ENCODE results near the gene ATP10D. TPM values are rescaled to one million over a fixed set of nuclear protein-coding genes. Genes with fewer than 3 reads are reported as not detected.
"Not testable (repeated sequence)": the region's sequence is repeated elsewhere in the genome, so short reads cannot be mapped to it uniquely, and the experiment has no call there.

Gene ATP10D
- polyA plus RNA-seq, 4 donors = 41.1 to 54.2 (median 48.0) TPM

DNA sequence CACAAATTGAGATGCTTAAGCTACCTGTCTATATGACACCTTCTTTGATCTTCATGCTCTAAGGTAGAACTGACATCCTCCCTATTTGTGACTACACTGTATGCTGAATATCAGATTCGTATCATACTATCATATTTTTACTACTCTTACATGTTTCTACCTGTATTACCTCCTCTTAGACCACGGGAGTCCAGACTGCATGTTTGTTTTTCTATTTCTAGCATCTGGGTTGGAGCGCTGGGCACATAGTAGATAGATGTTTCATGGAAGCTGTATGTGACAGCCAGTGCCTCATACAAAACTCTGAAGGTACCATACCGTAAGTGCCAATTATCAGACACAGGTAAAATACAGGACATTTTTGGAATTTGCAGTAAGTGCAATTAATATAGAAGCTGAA, 47.6 kb downstream of the ATP10D start:
- DNase-seq (ENCODE audit: low read depth in 4 of 4, low spot score in 2 of 4) = no peak

DNA sequence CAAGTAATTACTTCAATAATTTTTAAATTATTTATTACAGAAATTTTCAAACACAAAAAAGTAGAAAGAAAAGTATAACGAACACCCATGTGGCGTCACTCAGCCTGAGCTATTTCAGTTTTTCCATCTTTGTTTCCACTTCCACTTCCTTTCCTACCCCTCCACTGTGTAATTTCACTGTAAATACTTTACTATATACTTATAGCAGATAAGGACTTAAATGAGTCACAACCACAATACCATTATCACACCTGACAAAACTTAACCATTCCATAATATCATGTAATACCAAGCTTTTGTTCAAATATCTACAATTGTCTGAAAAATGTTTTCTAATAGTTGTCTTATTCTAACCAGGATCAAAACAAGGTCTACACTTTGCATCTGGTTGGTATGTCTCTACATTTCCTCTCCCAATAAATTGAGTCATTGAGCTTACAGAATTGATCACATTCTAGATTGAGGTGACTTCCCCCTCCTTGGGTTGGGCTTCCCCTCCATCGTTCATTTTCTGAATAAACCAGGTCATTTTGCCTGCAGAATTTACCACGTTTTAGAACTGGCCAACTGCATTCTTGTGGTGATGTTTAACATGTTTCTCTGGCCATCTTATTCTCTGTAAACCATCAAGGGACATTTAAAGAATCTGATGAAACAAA, 48.7 kb downstream of the ATP10D start:
- DNase-seq (ENCODE audit: low read depth in 4 of 4, low spot score in 2 of 4) = no peak

DNA sequence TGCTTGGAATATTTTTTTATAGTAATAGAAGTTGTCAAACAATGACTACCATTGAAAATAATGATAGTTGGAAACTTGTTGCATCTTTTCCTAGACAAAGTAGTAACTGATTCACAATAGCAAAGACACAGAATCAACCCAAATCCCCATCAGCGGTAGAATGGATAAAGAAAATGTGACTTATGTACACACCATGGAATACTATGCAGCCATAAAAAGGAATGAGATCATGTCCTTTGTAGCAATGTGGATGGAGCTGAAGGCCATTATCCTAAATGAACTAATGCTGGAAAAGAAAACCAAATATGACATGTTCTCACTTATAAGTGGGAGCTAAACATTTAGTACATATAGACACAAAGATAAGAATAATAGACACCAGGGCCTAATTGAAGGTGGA, 49.7 kb downstream of the ATP10D start:
- DNase-seq (ENCODE audit: low read depth in 4 of 4, low spot score in 2 of 4) = no peak

DNA sequence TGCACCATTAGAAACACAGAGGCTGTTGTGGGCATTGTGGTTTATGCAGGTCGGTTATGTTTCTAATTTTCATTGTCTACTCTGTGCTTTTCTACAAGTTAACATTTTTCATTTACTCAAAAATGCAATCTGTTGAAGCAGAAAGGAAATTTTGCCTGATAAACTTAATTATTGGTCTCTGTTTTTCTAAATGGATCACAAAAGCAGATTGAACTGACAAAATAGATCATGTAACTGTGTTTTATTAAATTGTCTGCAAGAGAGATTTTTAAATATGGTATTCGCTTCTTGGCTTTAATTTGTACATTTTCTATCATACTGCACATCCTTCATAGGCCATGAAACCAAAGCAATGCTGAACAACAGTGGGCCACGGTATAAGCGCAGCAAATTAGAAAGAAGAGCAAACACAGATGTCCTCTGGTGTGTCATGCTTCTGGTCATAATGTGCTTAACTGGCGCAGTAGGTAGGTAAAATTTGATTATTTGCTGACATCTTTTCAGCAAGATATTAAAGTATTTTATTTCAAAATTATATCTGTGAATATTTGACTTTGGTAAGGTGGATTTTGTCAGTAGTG, 50.6 kb downstream of the ATP10D start:
- no peak for DNase-seq (ENCODE audit: low read depth in 4 of 4, low spot score in 2 of 4)

DNA sequence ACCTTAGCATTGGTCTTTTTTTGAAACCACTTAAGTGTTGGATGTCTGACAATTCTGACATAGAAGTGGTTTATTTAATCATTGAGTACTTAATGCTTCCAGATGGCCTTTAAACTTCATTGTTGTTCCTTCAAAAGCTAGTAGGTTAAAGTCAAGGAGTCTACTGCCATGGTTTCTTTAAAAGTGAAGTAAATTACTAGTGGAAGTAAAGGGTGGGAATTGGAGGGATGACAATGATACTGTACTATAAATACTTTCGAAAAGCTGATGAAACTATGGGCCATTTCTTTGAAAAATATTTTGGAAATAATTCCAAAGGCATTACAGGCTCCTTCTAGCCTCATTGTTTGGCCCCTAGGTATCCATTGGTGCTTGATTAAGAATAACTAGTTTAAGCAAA, 51.9 kb downstream of the ATP10D start:
- DNase-seq (ENCODE audit: low read depth in 4 of 4, low spot score in 2 of 4) = no peak

DNA sequence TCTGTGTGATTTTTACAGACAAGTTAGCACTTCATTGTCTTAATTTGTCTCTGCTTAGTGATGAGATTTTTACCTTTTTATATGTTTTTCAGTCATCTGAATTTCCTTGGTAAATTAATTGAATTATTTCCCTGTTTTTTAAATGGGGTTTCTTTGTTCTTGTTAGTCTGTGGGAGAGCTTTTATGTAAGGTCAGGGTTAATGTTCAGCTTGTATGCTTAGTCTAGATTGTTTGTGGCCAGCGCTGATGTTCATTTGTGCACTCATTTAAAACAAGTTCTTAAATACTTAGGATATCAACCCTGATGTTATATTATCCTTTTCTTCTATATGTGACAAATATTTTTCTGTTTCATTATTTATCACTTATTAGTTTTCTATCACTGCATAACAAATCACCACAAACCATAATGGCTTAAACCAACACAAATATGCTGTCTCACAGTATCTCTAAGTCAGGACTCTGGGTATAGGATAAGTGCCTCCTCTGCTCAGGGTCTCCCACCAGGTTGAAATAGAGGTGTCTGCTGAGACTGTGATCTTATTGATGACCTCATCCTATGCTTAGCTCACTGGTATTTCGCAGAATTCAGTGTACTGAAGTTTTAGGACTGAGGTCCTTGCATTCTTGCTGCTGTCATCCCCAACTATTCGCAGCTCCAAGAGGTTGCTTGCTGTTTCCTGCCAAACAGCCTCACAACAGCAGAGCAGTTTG, 53.2 kb downstream of the ATP10D start:
- no peak for DNase-seq (ENCODE audit: low read depth in 4 of 4, low spot score in 2 of 4)

DNA sequence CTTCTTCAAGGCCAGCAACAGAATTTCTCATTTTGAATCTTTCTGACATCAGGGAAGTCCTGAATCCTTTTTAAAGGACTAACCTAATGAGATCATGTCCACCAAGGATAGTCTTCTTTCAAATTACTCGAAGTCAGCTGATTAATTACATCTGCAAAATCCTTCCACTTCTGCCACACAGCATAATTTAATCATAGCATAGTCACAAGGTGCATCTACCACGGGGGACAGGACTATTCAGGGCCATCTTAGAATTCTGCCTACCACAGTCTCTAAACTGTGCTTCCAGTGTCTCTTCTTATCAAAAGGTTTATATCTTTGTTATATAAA, 53.7 kb downstream of the ATP10D start:
- no peak for DNase-seq (ENCODE audit: low read depth in 4 of 4, low spot score in 2 of 4)

DNA sequence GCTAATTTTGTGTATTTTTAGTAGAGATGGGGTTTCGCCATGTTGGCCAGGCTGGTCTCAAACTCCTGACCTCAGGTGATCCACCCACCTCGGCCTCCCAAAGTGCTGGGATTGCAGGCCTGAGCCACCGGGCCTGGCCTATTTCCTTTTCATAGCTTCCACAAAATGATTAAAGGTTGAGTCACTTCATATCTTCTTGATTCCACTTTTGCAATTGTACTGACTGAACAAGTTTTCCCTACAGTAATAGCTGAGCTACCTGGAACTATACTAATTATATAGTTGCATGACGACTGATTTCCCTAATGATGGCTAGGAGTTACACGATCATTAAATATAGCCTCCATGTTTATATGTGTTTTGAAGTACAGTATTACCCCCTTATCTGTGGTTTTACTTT, 57.6 kb downstream of the ATP10D start:
- DNase-seq (ENCODE audit: low read depth in 4 of 4, low spot score in 2 of 4) = not testable (repeated sequence)

DNA sequence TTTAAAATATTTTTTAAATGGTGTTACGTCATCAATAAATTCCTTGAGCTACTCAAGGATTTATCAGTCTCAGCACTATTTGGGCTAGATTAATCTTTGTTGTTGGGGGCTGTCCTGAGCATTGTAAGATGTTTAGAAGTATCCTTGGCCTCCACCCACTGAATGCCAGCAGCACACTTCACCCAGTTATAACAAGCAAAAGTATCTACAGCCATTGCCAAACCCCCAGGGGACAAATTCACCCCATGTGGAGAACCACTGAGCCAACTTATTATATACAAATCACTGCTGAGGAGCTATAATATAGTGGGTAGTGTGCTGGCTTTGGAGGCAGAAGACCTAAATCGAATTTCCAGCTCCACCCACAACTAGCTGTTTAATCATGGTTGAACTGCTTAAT, 58.3 kb downstream of the ATP10D start:
- DNase-seq (ENCODE audit: low read depth in 4 of 4, low spot score in 2 of 4) = no peak

DNA sequence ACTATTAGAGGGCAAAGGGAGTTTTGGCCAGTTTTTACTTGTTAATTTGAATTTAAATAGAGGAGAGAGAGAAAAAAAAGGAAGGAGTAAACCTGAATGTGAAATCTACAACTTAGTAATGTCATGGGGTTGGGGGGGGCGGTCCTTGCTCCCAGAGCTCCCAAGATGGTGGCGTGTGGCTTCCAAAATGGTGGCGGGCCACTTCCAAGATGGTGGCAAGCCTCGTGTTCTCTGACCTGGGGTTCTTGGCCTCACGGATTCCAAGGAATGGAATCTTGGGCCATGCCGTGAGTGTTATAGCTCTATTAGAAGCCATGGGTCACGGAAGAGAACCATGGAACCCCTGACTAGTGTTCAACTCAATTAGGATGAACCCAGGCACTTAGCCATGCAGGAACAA, 65.3 kb downstream of the ATP10D start:
- not testable (repeated sequence) for DNase-seq (ENCODE audit: low read depth in 4 of 4, low spot score in 2 of 4)

DNA sequence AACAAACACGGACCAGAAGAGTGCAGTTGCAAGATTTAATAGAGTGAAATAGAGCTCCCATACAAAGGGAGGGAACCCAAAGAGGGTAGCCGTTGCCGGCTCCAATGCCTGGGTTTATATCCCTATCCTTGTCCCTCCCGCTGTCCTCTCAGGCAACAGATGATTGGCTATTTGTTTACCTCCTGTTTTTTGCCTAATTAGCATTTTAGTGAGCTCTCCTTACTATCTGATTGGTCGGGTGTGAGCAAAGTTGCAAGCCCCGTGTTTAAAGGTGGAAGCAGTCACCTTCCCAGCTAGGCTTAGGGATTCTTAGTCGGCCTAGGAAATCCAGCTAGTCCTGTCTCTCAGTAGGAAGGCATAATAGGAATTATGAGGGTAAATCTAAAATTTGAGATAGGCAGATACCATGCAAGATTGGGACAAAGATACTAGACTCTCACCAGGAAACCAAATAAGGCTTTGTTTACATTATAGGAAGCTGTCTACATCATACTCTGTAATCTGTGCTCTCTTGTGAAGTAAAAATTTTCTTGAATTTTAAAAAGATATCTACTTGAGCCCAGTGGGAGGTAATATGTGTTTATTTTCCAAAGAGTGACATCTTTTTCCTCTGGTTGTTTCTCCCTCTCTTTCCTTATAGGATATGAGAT, 65.9 kb downstream of the ATP10D start:
- no peak for DNase-seq (ENCODE audit: low read depth in 4 of 4, low spot score in 2 of 4)

DNA sequence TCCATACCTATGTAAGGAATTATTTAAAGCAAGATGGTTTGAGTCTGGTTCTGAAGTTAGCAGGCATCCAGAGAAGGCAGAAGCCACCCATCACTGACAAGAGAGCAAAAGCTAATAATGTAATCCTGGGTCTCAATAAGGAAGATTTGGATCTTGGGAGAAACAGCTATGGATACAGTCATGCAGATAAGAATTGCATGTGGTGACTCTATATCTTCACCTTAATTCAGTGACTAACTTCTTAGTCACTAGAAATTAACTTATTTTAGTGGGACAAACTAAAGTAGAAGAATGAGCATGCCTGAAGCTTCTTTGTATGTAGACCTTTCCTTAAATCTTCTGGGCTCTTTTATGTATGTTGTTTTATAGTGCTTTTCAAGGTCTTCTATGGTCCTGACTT, 66.6 kb downstream of the ATP10D start:
- DNase-seq (ENCODE audit: low read depth in 4 of 4, low spot score in 2 of 4) = no peak

DNA sequence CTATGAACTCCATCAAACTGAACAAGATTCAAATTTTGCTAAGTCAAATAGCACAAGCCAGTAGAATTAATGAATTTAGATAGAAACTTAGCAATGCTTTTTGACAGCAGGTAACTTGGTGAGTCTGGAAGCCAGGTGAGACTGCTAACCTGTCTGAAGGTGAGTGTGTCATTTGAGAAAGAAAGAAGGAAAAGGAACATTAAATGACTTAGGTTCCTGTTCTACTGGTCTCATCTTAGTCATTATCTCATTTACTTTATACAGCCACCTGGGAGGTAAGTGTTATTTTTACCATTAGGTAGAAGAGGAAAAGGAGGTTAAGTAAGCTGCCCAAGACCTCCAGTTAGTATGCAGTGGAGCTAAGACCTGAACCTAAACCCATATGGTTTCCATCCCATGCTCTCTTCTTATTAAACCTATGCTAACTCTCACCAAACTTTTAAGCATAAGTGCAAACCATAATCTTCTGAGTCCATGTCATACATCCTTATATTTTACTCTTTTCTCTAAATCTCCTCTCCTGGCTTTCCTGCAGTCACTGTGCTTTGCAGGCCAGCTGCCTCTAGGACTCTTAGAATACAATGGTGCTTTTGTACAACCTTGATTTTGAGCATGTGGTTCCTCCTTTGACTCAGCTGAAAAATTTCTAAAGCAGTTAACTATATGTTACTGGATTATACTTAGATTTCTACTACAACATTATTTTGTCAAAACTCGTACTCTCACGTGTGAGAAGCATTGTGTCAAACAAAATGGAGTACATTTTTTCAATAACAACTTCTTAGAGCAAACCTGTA, 68.5 kb downstream of the ATP10D start:
- no peak for DNase-seq (ENCODE audit: low read depth in 4 of 4, low spot score in 2 of 4)

DNA sequence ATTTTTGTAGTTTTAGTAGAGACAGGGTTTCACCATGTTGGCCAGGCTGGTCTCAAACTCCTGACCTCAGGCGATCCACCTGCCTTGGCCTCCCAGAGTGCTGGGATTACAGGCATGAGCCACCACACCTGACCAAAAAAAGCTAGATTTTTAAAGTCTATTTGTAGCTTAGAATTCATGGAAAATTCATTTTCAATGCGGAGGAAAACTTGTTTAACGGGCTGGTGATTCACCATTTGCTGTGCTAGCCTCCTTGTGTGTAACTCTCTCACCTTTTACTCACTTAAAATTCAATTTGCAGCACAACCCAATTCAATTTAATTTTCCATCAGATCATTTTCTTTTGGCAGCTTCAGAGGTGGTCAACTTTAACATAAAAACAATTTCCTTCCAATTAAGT, 70.8 kb downstream of the ATP10D start:
- DNase-seq (ENCODE audit: low read depth in 4 of 4, low spot score in 2 of 4) = not testable (repeated sequence)

DNA sequence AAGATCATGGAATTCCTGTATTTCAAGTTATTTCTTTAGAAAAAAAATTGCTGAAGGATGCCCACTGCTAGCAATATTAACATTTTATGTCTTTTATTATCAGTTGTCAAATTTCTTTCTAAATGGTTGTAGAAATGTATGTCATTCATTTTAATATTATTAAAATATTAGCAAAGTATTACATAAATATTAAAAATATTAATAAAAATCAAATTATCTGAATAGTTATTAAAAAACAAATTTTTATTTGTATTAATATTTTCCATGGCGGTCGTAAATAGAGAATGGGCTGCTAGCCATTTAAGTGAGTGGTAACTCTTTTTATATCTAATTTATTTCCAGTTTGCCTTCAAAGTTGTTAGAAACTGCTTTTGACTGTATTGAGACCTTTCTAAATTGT, 72.2 kb downstream of the ATP10D start:
- no peak for DNase-seq (ENCODE audit: low read depth in 4 of 4, low spot score in 2 of 4)

DNA sequence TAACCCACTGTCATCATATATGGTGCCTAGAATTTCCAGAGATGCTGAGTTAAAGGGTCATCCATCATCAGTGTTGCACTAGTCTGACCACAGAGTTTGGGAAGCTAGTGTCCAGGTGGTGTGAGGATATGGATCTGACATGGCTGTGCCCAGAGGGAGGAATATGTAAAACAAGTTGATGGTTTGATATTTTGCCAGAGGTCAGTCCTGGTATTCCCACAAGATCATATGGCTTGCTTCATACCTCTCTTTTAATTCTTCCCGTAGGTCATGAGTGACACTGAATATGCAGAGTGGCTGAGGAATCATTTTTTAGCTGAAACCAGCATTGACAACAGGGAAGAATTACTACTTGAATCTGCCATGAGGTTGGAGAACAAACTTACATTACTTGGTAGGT, 75.6 kb downstream of the ATP10D start:
- no peak for DNase-seq (ENCODE audit: low read depth in 4 of 4, low spot score in 2 of 4)

DNA sequence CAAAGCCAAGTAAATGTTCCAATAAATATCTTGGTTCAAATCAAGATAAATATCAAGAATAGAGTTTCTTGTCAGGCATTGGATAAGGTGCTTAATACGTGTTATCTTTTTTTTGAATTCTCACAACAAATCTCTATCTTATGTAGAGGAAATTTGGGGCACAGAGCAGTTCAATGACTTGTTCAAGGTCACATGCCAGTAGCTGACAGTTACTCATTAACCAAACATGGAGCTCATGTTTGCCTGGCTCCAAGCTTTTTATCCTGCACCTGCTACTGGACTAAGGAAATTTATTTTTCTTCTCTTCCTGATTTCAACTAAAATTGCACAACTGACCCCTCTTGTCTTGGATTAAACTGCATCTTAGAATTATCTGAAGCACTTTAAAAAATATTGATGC, 76.3 kb downstream of the ATP10D start:
- DNase-seq (ENCODE audit: low read depth in 4 of 4, low spot score in 2 of 4) = no peak

DNA sequence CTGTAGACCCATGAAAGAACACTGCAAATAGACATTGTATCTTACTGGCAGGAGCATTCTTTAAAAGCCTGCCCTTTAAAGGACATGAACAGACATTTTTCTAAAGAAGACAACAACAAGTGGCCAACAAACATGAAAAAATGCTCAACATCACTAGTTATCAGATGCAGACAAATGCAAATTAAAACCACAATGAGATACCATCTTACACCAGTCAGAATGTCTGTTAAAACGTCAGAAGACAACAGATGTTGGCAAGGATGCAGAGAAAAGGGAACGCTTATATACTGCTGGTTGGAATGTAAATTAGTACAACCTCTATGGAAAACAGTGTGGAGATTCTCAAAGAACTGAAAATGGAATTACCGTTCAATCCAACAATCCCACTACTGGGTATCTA, 77.2 kb downstream of the ATP10D start:
- DNase-seq (ENCODE audit: low read depth in 4 of 4, low spot score in 2 of 4) = no peak

DNA sequence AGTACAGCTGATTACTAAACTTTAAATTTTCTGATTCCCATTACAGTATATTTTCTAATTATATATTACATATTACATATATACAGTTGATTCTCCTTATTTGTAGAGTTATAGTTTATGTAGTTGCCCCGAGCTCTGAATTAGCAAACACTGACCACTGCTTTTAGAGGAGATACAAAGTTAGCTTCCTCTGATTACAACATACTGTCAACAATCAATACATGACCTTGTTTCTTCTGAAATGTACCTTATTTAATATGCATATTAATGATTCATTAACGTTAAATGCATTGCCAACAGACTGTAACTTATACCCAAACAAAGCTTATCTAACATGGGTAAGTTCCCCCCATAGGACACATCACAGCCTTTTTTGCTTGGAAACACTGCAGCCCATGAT, 81.5 kb downstream of the ATP10D start:
- DNase-seq (ENCODE audit: low read depth in 4 of 4, low spot score in 2 of 4) = no peak

DNA sequence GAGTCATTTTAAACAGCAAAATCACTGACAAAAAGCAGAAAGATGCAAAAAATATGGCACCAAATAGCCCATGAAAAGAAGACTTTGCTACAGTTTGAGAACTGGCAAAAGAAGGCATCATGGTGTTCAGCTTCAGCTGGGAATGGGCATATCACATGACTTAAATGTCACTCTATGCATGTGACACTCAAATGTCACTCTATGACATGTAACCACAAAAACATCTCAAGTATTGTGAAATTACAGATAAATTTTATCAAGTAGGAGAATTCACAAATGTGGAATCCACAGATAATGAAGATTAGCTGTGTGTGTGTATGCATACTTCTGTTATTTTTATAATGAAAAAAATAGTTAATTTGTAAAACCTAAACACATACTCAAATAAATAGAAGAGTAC, 81.9 kb downstream of the ATP10D start:
- DNase-seq (ENCODE audit: low read depth in 4 of 4, low spot score in 2 of 4) = no peak

DNA sequence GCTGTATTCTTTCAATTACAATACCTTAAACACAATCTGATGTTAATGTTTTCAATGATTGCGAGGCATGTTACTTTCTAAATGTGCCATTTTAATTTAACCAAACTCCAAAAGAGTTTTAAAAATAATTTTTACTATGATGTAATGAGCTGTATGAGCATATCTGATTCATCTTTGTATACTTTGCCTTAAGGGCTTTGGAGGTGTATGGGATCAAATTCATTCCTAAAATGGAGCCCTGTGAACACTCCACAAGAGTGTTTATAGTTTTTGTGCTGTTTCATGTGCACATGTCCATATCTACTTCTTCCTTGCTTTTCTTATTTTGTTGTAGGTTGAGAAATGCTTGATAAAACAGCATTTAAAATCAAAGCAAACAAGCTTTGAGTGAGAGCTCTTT, 82.4 kb downstream of the ATP10D start:
- DNase-seq (ENCODE audit: low read depth in 4 of 4, low spot score in 2 of 4) = no peak
